Stimulated activated CD8-positive, alpha-beta memory T cell treated with anti-CD3 and anti-CD28 coated beads, Interleukin-15, amount 100 ng/mL, for 1 hour (primary cell): ENCODE data around the gene FAM184B.
"Not testable (repeated sequence)": the region's sequence is repeated elsewhere in the genome, so short reads cannot be mapped to it uniquely, and the experiment has no call there.

Experiments
- DNase-seq: peaks from one replicate; pipeline ENCODE4 v3.0.0-alpha.2; 2020; ENCODE audit warnings: low read depth

FAM184B gene

DNA sequence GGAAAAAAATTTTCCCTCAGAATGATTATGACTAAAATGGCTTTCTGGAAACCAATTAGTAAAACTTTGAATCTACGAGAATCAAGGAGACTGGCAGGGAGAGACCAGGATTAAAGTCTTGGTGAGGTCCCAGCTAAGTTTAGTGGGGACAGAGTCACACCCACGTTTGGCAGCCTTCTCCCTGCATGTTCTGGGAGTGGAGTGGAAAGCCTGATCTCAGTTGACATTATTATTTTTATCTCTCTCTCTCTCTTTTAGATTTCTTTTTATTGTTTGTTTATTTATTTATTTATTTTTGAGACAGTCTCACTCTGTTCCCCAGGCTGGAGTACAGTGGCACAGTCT, 99.2 kb downstream of the FAM184B start:
- no peak for DNase-seq

GRCh38 chr4:17681281-17682221, 99.9 kb downstream of the FAM184B start:
- DNase-seq: no peak

DNA sequence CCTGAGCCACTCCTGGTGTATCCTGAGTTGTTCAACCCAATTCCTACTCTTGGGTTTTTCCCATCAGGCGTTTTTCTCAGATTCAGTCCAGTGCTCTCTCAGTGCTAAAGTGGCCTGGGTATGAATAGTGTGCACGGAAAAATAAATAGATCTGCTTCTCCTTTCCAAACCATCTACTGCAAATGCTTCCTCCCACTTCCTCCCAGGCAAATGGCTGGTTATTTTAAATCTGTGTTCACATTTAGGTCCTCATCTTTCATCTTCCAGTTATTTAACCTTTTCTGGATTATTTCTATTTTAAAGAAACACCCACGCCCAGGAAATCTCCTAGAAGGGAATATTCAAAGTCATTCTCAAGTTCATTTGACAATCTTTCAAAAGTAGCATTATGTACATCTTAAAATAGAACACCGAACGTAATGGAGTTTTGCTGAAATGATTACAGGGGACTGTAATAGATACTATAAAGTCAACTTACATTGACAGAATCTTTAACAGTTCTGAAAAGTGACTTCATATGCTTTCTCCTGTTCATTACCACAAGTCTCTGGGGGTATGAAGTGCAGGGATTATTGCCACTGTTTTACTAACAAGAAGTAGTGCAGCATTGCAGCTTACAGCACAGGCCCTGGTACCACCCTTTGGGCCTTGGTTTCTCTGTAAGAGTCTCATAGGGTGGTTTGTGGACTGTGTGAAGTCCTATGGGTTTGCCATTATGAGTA, 100.7 kb downstream of the FAM184B start:
- no peak for DNase-seq

GRCh38 chr4:17670423-17670822, 111.0 kb downstream of the FAM184B start:
- no peak for DNase-seq

DNA sequence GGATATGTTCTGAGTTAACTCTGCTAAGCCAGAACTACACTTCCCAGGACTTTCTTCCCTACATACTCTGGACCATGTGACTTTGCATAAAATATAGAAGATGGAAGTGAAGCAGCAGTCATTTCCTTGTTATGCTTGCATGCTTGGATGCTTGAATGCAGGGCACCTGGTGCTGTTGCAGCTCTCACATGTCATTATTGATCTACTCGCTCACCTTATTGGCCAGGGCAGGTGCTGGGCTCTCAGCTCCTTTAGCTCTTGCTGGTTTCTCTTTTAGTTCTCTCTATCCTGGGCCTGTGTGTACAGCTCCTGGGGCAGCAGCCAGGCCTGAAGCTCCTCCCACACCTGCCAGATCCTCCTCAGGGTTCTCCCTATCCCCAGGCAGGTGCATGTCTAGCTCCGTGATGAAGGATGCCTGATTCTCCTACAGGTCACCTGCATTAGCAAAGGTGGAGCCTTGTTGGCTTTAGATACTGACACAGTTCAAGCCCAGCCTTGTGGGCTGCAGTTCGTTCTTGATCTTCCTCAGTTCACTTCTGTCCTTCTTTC, 113.7 kb downstream of the FAM184B start:
- no peak for DNase-seq

DNA sequence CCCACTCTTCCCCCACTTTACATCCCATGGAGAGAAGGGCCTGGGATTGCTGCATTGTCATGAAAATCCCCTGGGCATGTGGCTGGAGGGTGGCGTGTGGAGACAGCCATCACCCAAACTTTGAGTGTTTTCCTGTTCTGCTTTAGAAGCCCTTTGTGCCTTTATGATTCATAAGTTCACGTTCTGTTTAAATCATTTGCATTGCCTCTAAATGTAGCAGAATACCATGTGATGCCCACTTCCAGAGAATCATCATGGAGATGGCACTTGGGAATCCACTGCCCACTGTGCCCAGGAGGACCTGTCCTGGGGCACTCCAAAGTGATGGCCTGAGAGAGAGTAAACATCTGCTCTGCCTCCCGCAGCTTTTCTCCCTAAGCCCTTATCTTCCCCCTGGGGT, 114.2 kb downstream of the FAM184B start:
- no peak for DNase-seq

- DNase-seq: no peak
These were observed 115.6 kb downstream of the FAM184B start for GRCh38 chr4:17665852-17666251.

GRCh38 chr4:17665346-17665745, 116.1 kb downstream of the FAM184B start:
- DNase-seq: no peak

DNA sequence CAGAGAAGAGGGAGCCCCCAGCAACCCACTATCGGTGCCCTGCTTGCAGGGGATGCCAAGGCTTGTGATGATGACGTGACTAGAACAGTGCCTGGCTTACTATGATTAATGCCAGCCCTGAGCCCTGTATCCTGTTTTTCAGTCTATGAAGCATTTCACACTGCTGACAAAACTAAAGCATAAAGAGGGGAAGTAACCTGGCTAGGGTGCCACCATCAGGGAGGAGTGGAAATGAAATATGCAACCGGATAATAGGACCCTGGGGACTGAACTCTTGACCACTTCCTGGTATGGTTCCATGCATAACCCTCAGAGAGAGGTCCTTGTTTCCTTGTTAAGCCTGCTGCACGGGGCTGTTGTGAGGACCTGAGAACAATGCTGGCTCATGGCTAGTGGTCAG, 116.7 kb downstream of the FAM184B start:
- DNase-seq: no peak

- DNase-seq: no peak
These were observed 118.7 kb downstream of the FAM184B start for GRCh38 chr4:17662694-17663093.

DNA sequence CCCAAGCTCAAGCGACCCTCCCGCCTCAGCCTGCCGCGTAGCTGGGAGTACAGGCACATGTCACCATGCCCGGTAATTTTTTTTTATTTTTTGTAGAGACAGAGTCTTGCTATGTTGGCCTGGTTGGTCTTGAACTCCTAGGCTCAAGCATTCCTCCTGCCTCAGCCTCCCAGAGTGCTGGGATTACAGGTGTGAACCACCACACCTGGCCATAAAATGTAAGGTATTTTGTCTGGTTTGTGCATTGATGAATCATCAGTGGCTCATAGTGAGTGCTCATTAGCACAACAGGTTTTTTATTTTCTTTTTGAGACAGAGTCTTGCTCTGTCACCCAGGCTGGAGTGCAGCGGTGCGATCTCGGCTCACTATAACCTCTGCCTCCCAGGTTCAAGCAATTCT, 122.2 kb downstream of the FAM184B start:
- not testable (repeated sequence) for DNase-seq

GRCh38 chr4:17657849-17658248, 123.6 kb downstream of the FAM184B start:
- DNase-seq: no peak

GRCh38 chr4:17657090-17657489, 124.3 kb downstream of the FAM184B start:
- no peak for DNase-seq

- no peak for DNase-seq
These were observed 126.7 kb downstream of the FAM184B start for GRCh38 chr4:17654701-17655100.

DNA sequence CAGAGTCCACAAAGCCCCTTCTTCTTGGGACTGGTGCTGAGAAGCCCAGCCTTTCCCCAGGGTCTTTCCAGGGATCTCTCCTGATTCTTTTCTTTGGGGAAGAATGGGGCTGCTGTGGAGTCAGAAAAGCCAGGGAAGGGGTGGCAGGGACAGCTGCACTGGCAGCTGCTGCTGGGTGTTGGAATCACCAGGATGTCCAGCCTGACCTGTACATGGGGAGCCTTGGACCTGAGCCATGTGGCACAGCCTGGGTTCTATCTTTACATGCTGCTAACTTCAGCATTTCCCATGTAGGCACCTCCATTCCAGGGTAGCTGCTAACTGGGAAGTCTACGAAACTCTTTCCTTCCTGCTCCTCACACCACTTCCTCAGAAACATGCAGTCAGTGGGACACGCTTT, 131.0 kb downstream of the FAM184B start:
- DNase-seq: no peak

- DNase-seq: no peak
These were observed 133.5 kb downstream of the FAM184B start for GRCh38 chr4:17647927-17648326.

- DNase-seq: no peak
These were observed 134.1 kb downstream of the FAM184B start for GRCh38 chr4:17647176-17647806.

- DNase-seq: no peak
These were observed 134.7 kb downstream of the FAM184B start for GRCh38 chr4:17646693-17647092.

GRCh38 chr4:17642398-17642783, 139.0 kb downstream of the FAM184B start:
- DNase-seq: no peak

DNA sequence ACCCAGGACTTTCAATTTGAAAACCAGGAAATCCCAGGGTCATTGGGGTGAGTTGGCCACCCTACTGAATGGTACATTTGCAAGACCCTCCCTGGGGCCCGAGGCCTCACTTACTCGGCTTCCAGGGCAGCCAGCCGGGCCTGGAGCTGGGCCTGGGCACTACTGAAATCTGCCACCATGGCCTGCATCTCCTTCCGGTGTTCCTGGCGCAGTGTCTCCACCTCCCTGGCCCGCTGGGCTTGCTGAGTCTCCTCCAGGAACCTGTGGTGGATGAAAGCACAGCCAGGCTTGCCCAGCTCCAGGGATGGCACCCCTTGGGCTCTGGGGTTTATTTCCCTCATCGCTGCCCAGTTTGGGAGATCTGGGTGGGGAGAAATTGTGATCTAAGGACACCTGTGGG, 142.3 kb downstream of the FAM184B start:
- no peak for DNase-seq

- peak; percentile 49 for DNase-seq
These were observed 144.5 kb downstream of the FAM184B start for GRCh38 chr4:17636696-17637622.

GRCh38 chr4:17636341-17636695, 145.1 kb downstream of the FAM184B start:
- no peak for DNase-seq
